HepG2 (cell line): ENCODE data around the gene MCRIP2. TPM values are rescaled to one million over a fixed set of nuclear protein-coding genes. Genes with fewer than 3 reads are reported as not detected.

Source experiments
- ATAD3A ChIP-seq: sonication (generic); formaldehyde crosslinking; IDR thresholded peaks from 2 replicates; pipeline ENCODE4 v1.4.0; 2020; ENCODE audit warnings: missing genetic modification reagents
- ERF ChIP-seq: IDR thresholded peaks from 2 replicates; pipeline ENCODE4 v1.6.1; 2018; ENCODE audit warnings: missing biosample characterization, missing genetic modification reagents
- HCFC1 ChIP-seq: fragments of 150-350 bp; IDR thresholded peaks from 2 replicates; pipeline ENCODE4 v1.6.1; 2014; ENCODE audit warnings: low read depth, low read length
- IKZF4 ChIP-seq: sonication (generic); formaldehyde crosslinking; IDR thresholded peaks from 2 replicates; pipeline ENCODE4 v1.5.1; 2020; ENCODE audit warnings: borderline replicate concordance, mild to moderate bottlenecking, low read depth, missing genetic modification reagents; ENCODE audit errors: not compliant biosample characterization
- NKX3-1 ChIP-seq: sonication (generic); formaldehyde crosslinking; IDR thresholded peaks from 2 replicates; pipeline ENCODE4 v1.5.0; 2020; ENCODE audit warnings: missing genetic modification reagents
- PHF21A ChIP-seq: sonication (generic); formaldehyde crosslinking; IDR thresholded peaks from 2 replicates; pipeline ENCODE4 v1.5.0; 2020; ENCODE audit warnings: mild to moderate bottlenecking, missing genetic modification reagents
- POLR2AphosphoS5 ChIP-seq: IDR thresholded peaks from 2 replicates; pipeline ENCODE4 v1.6.1; 2012; ENCODE audit warnings: low read depth, low read length
- RBM22 ChIP-seq: fragments of 200-400 bp; formaldehyde crosslinking; optimal IDR thresholded peaks from 2 replicates; pipeline ENCODE3; 2017; ENCODE audit warnings: mild to moderate bottlenecking, low read length, moderate library complexity
- REL ChIP-seq: sonication (generic); formaldehyde crosslinking; conservative IDR thresholded peaks from 2 replicates; pipeline ENCODE4 v1.8.0; 2022; ENCODE audit warnings: mild to moderate bottlenecking, missing genetic modification reagents, moderate library complexity
- SMARCE1 ChIP-seq: fragments of 450-650 bp; IDR thresholded peaks from 2 replicates; pipeline ENCODE4 v1.6.1; 2017; ENCODE audit warnings: borderline replicate concordance
- SNAI1 ChIP-seq: sonication (generic); formaldehyde crosslinking; IDR thresholded peaks from 2 replicates; pipeline ENCODE4 v1.5.0; 2020; ENCODE audit warnings: mild to moderate bottlenecking, missing genetic modification reagents, borderline replicate concordance
- SOX13 ChIP-seq, 3 experiments: fragments of 450-650 bp in 1 of 3; sonication (generic) in 1 of 3; formaldehyde crosslinking in 1 of 3; IDR thresholded peaks in 2 of 3; conservative IDR thresholded peaks in 1 of 3; 2 replicates each; pipeline versions ENCODE4 v1.5.0 to v1.6.1; 2016 to 2020; ENCODE audit warnings: antibody characterized with exemption in 1 of 3, mild to moderate bottlenecking in 1 of 3, missing compliant biosample characterization in 1 of 3, missing genetic modification reagents in 1 of 3, moderate library complexity in 1 of 3
- SP2 ChIP-seq: sonication (generic); formaldehyde crosslinking; IDR thresholded peaks from 2 replicates; pipeline ENCODE4 v1.5.1; 2020; ENCODE audit warnings: mild to moderate bottlenecking, missing genetic modification reagents
- TCF12 ChIP-seq, 2 experiments: fragments of 450-650 bp in 1 of 2; sonication (generic) in 1 of 2; formaldehyde crosslinking in 1 of 2; IDR thresholded peaks; 2 replicates each; pipeline versions ENCODE4 v1.6.1 to v1.8.0; 2017 to 2022; ENCODE audit warnings: antibody characterized with exemption in 1 of 2, mild to moderate bottlenecking in 1 of 2, missing genetic modification reagents in 1 of 2, moderate library complexity in 1 of 2
- ZNF431 ChIP-seq: sonication (generic); formaldehyde crosslinking; IDR thresholded peaks from 2 replicates; pipeline ENCODE4 v1.9.0; 2022; ENCODE audit warnings: missing genetic modification reagents, low read depth, mild to moderate bottlenecking, borderline replicate concordance
- ZNF589 ChIP-seq: sonication (generic); formaldehyde crosslinking; conservative IDR thresholded peaks from 2 replicates; pipeline ENCODE4 v1.8.0; 2022; ENCODE audit warnings: mild to moderate bottlenecking, moderate library complexity, missing genetic modification reagents
- ZNF605 ChIP-seq: sonication (generic); formaldehyde crosslinking; IDR thresholded peaks from 2 replicates; pipeline ENCODE4 v1.8.0; 2022; ENCODE audit warnings: mild to moderate bottlenecking, missing genetic modification reagents
- ZNF766 ChIP-seq: sonication (generic); formaldehyde crosslinking; IDR thresholded peaks from 2 replicates; pipeline ENCODE4 v1.5.0; 2020; ENCODE audit warnings: missing genetic modification reagents, borderline replicate concordance
- polyA plus RNA-seq, 8 experiments: library from polyadenylated mRNA; depleted of rRNA in 3 of 8; stranded (reverse) in 7 of 8; unstranded in 1 of 8; fragments of >200 nt; fragmentation: Illumina TruSeq in 4 of 8; extraction: Trizol in 4 of 8; gene quantifications; 2 replicates each; pipeline versions ENCODE4 v1.2.1 to v1.2.3, GENCODE V29; 2011 to 2016; ENCODE audit warnings: low read depth in 4 of 8, missing spikeins in 1 of 8, mixed read lengths in 1 of 8; ENCODE audit not compliant: insufficient read depth in 1 of 8
- total RNA-seq, 5 experiments: library from RNA; depleted of rRNA; stranded (reverse); fragments of >200 nt; fragmentation: Illumina TruSeq; extraction: Trizol; gene quantifications; 2 replicates each; pipeline ENCODE4 v1.2.3, GENCODE V29; 2016; ENCODE audit warnings: low read depth in 1 of 5
- TF ChIP-seq, protein P1 (sequence below): sonication (generic); formaldehyde crosslinking; IDR thresholded peaks from 2 replicates; pipeline ENCODE4 v1.4.0; 2020; ENCODE audit warnings: mild to moderate bottlenecking, missing genetic modification reagents
- TF ChIP-seq, protein P2 (sequence below): sonication (generic); formaldehyde crosslinking; IDR thresholded peaks from 2 replicates; pipeline ENCODE4 v1.8.0; 2023; ENCODE audit warnings: mild to moderate bottlenecking, missing genetic modification reagents

Gene MCRIP2
- total and polyA plus RNA-seq, 2 of the 13 experiments (the other 11 are each of a cell fraction or from before 2014, with no cell fraction given), result 39.6 to 76.7 TPM

DNA sequence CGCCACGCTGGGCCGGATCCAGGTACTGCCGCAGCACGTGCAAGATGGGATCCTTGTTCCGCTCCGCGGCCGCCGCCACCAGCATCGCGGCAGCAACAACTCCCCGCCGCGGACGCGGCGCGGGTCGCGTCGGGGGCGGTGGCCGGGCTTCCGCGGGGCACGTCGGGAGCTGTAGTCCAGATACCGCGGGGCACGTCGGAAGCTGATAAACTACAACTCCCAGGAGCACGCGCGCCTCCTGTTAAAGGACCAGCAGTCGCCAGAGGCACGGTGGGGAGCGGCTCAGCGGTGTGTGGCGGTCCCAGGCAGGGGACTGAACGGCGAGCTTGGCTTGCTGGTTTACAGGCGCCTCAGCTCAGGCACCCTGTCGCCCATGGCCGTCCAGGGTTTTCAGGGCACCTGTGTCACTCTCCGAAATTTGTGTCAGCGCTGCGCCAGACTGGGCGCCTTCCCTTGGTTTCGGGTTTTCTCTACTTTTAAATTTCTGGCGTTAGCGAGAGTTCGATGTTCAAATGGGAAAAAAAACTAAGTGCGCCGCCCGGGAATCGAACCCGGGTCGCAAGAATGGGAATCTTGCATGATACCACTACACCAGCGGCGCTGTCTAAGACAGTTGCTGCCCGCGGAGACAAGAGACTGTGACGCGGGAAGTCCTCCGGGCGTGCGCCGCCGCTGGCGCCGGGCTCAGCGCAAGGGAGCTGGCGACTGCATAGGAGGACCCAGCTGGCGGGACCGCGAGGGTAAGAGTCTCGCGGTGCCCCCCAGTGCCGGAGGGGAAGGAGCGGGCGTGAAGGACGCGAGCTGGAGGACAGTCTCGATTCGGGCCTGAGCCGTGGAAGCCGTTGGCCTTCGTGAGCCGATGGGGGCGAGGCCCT, 5.2 kb upstream of the MCRIP2 start, which contains the start of gene METTL26 (continued):
- TF ChIP-seq ZNF431 (CRISPR knock-in tag), result peak; percentile 57; the same call in 1 of the 2 replicates
- TF ChIP-seq TCF12 (IDR thresholded peaks at IDR 0.05), result no peak
- 0 out of 2 replicates have a peak, but pooled peaks have one; percentile 23 for TF ChIP-seq TCF12 (CRISPR knock-in tag; IDR thresholded peaks at IDR 0.05)
- peak; percentile 38; the same call in 1 of the 2 replicates for TF ChIP-seq PHF21A (CRISPR knock-in tag)
- TF ChIP-seq SP2 (CRISPR knock-in tag), result no peak
- peak; percentile 92 for TF ChIP-seq ZNF589 (CRISPR knock-in tag)
- TF ChIP-seq ZNF766, result no peak
- no peak for TF ChIP-seq SOX13 (IDR thresholded peaks at IDR 0.05)
- TF ChIP-seq SOX13 (CRISPR knock-in tag; conservative IDR thresholded peaks at IDR 0.05 in 1 of 2, IDR thresholded peaks at IDR 0.05 in 1 of 2), result no peak
- TF ChIP-seq NKX3-1 (CRISPR knock-in tag), result no peak
- peak; percentile 86 for TF ChIP-seq ZNF605 (CRISPR knock-in tag)
- TF ChIP-seq SNAI1, result 0 out of 2 replicates have a peak, but pooled peaks have one; percentile 66
- TF ChIP-seq ERF, result peak; percentile 57; the same call in 1 of the 2 replicates
- TF ChIP-seq RBM22, result peak; percentile 79
- peak; percentile 94 for TF ChIP-seq HCFC1
- TF ChIP-seq REL (CRISPR knock-in tag), result peak; percentile 74
- TF ChIP-seq, protein P1, sequence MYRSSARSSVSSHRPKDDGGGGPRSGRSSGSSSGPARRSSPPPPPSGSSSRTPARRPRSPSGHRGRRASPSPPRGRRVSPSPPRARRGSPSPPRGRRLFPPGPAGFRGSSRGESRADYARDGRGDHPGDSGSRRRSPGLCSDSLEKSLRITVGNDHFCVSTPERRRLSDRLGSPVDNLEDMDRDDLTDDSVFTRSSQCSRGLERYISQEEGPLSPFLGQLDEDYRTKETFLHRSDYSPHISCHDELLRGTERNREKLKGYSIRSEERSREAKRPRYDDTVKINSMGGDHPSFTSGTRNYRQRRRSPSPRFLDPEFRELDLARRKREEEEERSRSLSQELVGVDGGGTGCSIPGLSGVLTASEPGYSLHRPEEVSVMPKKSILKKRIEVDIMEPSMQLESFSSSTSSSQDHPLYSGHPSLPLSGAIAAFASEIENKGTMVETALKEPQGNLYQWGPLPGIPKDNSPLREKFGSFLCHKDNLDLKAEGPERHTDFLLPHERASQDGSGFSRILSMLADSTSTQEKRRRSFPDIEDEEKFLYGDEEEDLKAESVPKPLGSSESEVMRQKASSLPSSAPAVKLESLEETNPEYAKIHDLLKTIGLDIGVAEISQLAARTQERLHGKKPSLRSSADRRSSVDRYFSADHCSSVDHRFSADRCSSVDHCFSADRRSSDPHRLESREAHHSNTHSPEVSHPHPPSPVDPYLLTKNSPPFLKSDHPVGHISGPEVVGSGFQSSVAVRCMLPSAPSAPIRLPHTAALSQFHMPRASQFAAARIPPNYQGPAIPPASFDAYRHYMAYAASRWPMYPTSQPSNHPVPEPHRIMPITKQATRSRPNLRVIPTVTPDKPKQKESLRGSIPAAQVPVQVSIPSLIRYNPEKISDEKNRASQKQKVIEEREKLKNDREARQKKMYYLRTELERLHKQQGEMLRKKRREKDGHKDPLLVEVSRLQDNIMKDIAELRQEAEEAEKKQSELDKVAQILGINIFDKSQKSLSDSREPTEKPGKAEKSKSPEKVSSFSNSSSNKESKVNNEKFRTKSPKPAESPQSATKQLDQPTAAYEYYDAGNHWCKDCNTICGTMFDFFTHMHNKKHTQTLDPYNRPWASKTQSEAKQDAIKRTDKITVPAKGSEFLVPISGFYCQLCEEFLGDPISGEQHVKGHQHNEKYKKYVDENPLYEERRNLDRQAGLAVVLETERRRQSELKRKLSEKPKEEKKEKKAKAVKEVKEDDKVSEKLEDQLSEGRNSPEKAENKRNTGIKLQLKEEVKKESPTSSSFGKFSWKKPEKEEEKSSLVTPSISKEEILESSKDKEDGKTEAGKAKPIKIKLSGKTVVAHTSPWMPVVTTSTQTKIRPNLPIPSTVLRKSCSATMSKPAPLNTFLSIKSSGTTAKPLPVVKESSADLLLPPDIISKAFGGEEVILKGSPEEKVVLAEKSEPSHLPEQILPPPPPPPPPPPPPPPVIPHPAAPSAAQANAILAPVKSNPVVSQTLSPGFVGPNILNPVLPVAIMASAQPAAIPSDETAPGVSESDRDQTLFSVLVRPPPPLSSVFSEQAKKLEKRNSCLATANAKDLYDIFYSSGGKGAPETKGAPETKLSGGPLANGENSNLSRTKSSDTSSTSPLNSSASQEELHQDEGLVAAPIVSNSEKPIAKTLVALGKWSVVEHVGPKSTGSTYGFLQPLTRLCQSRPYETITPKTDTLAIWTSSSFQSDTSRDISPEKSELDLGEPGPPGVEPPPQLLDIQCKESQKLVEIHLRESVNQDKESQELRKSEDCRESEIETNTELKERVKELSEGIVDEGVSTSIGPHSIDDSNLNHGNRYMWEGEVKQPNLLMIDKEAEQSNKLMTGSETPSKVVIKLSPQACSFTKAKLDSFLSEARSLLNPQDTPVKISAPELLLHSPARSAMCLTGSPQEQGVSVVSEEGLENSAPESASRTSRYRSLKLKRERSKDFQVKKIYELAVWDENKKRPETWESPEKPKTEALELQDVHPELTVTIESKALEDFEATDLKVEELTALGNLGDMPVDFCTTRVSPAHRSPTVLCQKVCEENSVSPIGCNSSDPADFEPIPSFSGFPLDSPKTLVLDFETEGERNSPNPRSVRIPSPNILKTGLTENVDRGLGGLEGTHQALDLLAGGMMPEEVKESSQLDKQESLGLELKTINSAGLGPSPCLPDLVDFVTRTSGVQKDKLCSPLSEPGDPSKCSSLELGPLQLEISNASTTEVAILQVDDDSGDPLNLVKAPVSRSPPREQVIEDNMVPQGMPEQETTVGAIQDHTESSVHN (CRISPR knock-in tag), result no peak; the same call in 1 of the 2 replicates
- peak; percentile 35 for TF ChIP-seq IKZF4 (CRISPR knock-in tag)
- TF ChIP-seq, protein P2, sequence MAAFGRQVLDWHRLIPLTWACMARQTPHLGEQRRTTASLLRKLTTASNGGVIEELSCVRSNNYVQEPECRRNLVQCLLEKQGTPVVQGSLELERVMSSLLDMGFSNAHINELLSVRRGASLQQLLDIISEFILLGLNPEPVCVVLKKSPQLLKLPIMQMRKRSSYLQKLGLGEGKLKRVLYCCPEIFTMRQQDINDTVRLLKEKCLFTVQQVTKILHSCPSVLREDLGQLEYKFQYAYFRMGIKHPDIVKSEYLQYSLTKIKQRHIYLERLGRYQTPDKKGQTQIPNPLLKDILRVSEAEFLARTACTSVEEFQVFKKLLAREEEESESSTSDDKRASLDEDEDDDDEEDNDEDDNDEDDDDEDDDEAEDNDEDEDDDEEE (CRISPR knock-in tag), result peak; percentile 94
- TF ChIP-seq POLR2AphosphoS5, result peak; percentile 79
- no peak for TF ChIP-seq ATAD3A (CRISPR knock-in tag)
- no peak for TF ChIP-seq SMARCE1
